ENCODE measurements around the gene HRH3.

The HRH3 gene

GRCh38 chr20:62197311-62197710 lies 22.8 kb downstream of the HRH3 start:
- no peak for ATAC-seq

GRCh38 chr20:62196286-62196685 lies 23.8 kb downstream of the HRH3 start:
- ATAC-seq, result no peak

- no peak for ATAC-seq
Measured at GRCh38 chr20:62195736-62196135, 24.3 kb downstream of the HRH3 start.

- no peak for ATAC-seq
Measured at GRCh38 chr20:62195075-62195405, 25.0 kb downstream of the HRH3 start.

- ATAC-seq, result no peak
Measured at GRCh38 chr20:62193079-62194025, 26.7 kb downstream of the HRH3 start.

- no peak for ATAC-seq
Measured at GRCh38 chr20:62192635-62193034, 27.4 kb downstream of the HRH3 start.

GRCh38 chr20:62191781-62192559 lies 28.1 kb downstream of the HRH3 start:
- ATAC-seq, result no peak

GRCh38 chr20:62190639-62191411 lies 29.3 kb downstream of the HRH3 start:
- ATAC-seq, result no peak

- ATAC-seq, result no peak
Measured at GRCh38 chr20:62186887-62187866, 32.9 kb downstream of the HRH3 start.

- ATAC-seq, result no peak
Measured at GRCh38 chr20:62186096-62186426, 34.0 kb downstream of the HRH3 start.

- ATAC-seq, result no peak
Measured at GRCh38 chr20:62183426-62184142, 36.5 kb downstream of the HRH3 start.

- ATAC-seq, result peak; percentile 96 to 97
Measured at GRCh38 chr20:62182469-62183425, 37.3 kb downstream of the HRH3 start, which contains the start of gene MTG2. MTG2 (plus strand) TSS chr20:62183028; CDS start chr20:62193421, 10,393 bp downstream.

GRCh38 chr20:62181808-62182207 lies 38.3 kb downstream of the HRH3 start:
- no peak for ATAC-seq

GRCh38 chr20:62179162-62179504 lies 40.9 kb downstream of the HRH3 start:
- no peak for ATAC-seq

- no peak for ATAC-seq
Measured at GRCh38 chr20:62178316-62179161, 41.5 kb downstream of the HRH3 start.

GRCh38 chr20:62177307-62177706 lies 42.8 kb downstream of the HRH3 start:
- ATAC-seq, result no peak

GRCh38 chr20:62176866-62177265 lies 43.2 kb downstream of the HRH3 start:
- ATAC-seq, result no peak

GRCh38 chr20:62175711-62176110 lies 44.4 kb downstream of the HRH3 start:
- no peak for ATAC-seq
